CD4-positive, alpha-beta T cell treated with Interleukin-2 at 100 ng/mL for 4 hours (primary cell): ENCODE results near the gene GREB1.

Experiments
- DNase-seq: peaks from one replicate; pipeline ENCODE4 v3.0.0-alpha.2; 2020; ENCODE audit warnings: low spot score

GREB1 gene

GRCh38 chr2:11559786-11560155 lies 25.9 kb downstream of the GREB1 start:
- DNase-seq, result no peak

- no peak for DNase-seq
Observed at GRCh38 chr2:11560806-11561205, 27.0 kb downstream of the GREB1 start.

- no peak for DNase-seq
Observed at GRCh38 chr2:11562011-11562410, 28.2 kb downstream of the GREB1 start.

- no peak for DNase-seq
Observed at GRCh38 chr2:11562476-11562875, 28.6 kb downstream of the GREB1 start.

- no peak for DNase-seq
Observed at GRCh38 chr2:11563784-11564666, 30.2 kb downstream of the GREB1 start.

GRCh38 chr2:11564816-11565567 lies 31.1 kb downstream of the GREB1 start:
- no peak for DNase-seq

GRCh38 chr2:11566383-11566782 lies 32.5 kb downstream of the GREB1 start:
- no peak for DNase-seq

- DNase-seq, result no peak
Observed at GRCh38 chr2:11567631-11568031, 33.8 kb downstream of the GREB1 start.

GRCh38 chr2:11568436-11568835 lies 34.6 kb downstream of the GREB1 start:
- DNase-seq, result no peak

GRCh38 chr2:11569636-11570035 lies 35.8 kb downstream of the GREB1 start:
- DNase-seq, result no peak

GRCh38 chr2:11571170-11571569 lies 37.3 kb downstream of the GREB1 start:
- no peak for DNase-seq

- no peak for DNase-seq
Observed at GRCh38 chr2:11572996-11573395, 39.2 kb downstream of the GREB1 start.

- no peak for DNase-seq
Observed at GRCh38 chr2:11573418-11574175, 39.8 kb downstream of the GREB1 start.

GRCh38 chr2:11574176-11575046 lies 40.6 kb downstream of the GREB1 start:
- DNase-seq, result no peak

- DNase-seq, result no peak
Observed at GRCh38 chr2:11576398-11576797, 42.6 kb downstream of the GREB1 start.

GRCh38 chr2:11577101-11577883 lies 43.4 kb downstream of the GREB1 start:
- DNase-seq, result no peak

GRCh38 chr2:11578081-11578948 lies 44.5 kb downstream of the GREB1 start:
- DNase-seq, result no peak

- DNase-seq, result no peak
Observed at GRCh38 chr2:11578986-11579774, 45.3 kb downstream of the GREB1 start.
